ENCODE data around the gene CLDN5.

CLDN5 gene

DNA sequence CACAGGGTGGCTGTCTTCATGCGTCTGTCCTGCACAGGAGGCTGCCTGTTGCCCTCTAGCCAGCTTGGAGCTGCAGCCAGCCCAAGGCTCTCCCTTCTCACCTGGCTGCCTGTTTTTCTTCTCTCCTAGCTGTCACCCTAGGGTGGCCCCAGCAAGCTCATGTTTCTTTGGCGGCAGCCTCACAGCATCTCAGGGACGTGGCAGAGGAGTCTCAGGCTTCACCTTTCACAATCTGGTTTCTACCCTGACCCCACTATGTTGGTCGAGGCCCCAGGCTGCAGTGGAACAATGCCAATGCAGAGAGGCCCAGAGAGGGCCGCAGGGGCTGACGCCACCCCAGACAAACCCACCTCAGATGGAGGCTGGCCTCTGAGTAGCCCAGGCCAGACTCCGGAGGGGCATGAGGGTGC, 2.5 kb upstream of the CLDN5 start:
- H3K9ac ChIP-seq (ENCODE audit: low read length): no peak overlapping the region
- no peaks in the 10 kb centered on the region for H3K9me3 ChIP-seq (ENCODE audit: control insufficient read depth, low read length)
- peaks cover 12% of the 10 kb centered on the region for H3K4me1 ChIP-seq (ENCODE audit: control insufficient read depth, insufficient read depth, low read length)
- H3K27me3 ChIP-seq (ENCODE audit: control insufficient read depth, insufficient read depth, low read length): peaks cover 44% of the 10 kb centered on the region
- no peaks in the 10 kb centered on the region for H3K36me3 ChIP-seq (ENCODE audit: control insufficient read depth, insufficient read depth, low read length)
- no peak overlapping the region for H3K4me3 ChIP-seq (ENCODE audit: low read length)

DNA sequence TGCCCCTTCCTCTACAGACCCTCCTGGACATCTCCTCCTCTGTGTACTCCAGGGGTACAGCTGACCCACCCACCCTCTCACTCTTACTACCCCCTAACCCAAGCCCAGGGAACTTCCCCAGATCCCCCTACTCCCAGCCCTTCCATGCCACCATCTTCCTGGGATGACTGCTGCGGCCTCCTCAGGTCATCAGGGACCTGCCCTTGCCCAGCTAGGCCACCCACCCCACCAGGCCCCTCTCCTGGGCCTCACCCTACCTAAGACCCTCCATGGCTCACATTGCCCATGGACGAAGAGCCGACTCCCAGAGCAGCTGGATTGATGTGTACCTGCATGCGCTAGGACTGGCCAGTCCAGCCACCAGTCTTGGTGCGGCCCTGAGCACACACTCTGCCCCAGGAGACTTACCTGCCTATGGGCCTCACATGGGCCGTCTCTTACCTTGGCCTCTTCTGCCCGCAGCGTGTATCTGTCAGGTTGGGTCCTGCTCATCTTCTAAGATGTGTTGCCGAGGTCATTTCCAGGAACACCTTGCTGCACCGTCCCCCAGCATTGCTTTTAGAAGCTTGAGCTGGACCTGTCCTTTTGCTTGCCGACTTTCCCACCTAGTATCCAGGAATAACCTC, 2.0 kb upstream of the CLDN5 start:
- Histone ChIP-seq H3K9me3 (ENCODE audit: control insufficient read depth, low read length) (no peaks in the 10 kb centered on the region), H3K27me3 (ENCODE audit: control insufficient read depth, insufficient read depth, low read length) (peaks cover 44% of the 10 kb centered on the region), H3K4me3 (ENCODE audit: low read length) (no peak overlapping the region), H3K4me1 (ENCODE audit: control insufficient read depth, insufficient read depth, low read length) (peaks cover 12% of the 10 kb centered on the region), H3K36me3 (ENCODE audit: control insufficient read depth, insufficient read depth, low read length) (no peaks in the 10 kb centered on the region), H3K9ac (ENCODE audit: low read length) (no peak overlapping the region)

DNA sequence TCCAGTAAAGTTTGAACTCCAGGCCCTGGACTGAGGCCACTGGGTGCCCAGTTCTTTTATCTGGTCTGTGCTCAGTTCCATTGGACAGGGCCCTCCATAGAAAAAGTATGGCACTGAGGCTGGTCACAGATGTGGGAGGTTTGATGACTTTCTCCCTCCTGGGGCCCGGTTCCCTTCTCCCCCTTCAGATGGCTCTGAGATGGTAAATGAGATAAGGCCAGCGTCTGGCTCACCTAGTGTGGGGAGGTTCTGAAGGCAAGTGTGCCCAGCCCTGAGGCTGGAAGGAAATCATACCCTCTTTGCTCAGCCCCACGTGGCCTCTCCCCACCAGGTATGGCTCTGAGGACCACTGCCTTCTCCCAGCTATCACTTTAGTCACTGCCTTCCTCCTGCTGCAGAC, 1.5 kb upstream of the CLDN5 start:
- no peak overlapping the region for H3K4me3 ChIP-seq (ENCODE audit: low read length)
- H3K9ac ChIP-seq (ENCODE audit: low read length): no peak overlapping the region
- no peaks in the 10 kb centered on the region for H3K36me3 ChIP-seq (ENCODE audit: control insufficient read depth, insufficient read depth, low read length)
- H3K4me1 ChIP-seq (ENCODE audit: control insufficient read depth, insufficient read depth, low read length): peaks cover 12% of the 10 kb centered on the region
- H3K27me3 ChIP-seq (ENCODE audit: control insufficient read depth, insufficient read depth, low read length): peaks cover 44% of the 10 kb centered on the region
- no peaks in the 10 kb centered on the region for H3K9me3 ChIP-seq (ENCODE audit: control insufficient read depth, low read length)

DNA sequence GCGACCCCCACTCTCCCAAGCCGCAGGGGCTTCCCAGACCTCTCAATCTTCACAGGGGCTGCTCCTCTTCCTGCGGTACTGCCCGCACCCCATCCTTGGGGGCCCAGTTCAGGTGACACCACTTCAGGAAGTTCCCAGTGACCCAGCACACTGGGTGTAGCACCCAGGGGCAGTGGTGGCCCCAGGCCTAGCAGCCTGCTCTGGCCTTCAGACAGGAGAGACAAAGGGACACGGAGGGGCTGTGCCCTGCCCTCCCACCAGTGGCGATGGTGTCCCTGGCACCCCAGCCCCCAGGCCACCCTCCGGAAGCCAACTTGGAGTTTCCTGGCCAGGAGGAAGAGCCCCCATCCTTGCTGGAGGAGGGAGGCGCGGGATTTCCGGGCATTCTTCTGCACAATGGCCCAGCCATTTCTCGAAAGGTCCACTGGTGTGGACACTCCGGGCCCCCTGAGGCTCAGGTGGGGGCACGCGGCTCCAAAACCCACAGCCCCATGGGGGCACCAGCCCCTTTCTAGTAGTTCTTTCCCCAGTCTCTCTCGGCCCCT, 978 bp upstream of the CLDN5 start:
- peaks cover 12% of the 10 kb centered on the region for H3K4me1 ChIP-seq (ENCODE audit: control insufficient read depth, insufficient read depth, low read length)
- H3K9me3 ChIP-seq (ENCODE audit: control insufficient read depth, low read length): no peaks in the 10 kb centered on the region
- no peak overlapping the region for H3K9ac ChIP-seq (ENCODE audit: low read length)
- peaks cover 44% of the 10 kb centered on the region for H3K27me3 ChIP-seq (ENCODE audit: control insufficient read depth, insufficient read depth, low read length)
- H3K36me3 ChIP-seq (ENCODE audit: control insufficient read depth, insufficient read depth, low read length): no peaks in the 10 kb centered on the region
- no peak overlapping the region for H3K4me3 ChIP-seq (ENCODE audit: low read length)

DNA sequence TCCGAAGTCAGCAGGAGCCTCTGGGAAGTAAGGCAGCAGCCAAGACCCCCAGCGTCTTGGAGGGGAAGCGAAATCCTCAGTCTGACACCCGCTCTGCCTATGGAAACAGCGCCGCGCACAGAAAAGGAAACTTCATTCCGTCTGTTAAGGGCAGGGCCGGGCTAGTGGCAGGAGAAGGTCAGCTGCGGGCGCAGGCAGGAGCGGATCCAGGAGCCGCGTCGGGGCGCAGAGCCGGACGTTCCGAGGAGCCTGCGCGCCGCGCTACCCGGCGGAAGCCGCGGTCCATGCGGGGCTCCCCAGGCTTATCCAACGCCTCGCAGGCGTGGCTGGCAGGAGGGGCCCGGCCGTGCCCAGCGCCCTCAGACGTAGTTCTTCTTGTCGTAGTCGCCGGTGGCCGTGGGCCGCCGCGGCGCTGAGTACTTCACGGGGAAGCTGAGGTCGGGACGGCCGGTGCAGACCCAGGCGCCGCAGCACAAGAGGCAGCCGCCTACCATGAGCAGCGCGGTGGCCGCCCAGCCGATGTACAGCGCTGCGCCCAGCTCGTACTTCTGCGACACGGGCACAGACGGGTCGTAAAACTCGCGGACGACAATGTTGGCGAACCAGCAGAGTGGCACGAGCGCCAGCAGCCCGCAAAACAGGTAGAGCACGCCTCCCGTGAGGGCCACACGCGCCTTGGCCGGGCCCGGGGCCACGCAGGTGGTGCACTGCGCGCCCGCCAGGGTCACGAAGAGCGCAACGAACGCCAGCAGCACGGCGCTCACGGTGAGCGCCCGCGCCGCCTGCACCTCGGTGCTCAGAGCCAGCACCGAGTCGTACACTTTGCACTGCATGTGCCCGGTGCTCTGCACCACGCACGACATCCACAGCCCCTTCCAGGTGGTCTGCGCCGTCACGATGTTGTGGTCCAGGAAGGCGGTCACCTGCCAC, 705 bp downstream of the CLDN5 start:
- Histone ChIP-seq H3K27me3 (ENCODE audit: control insufficient read depth, insufficient read depth, low read length) (peaks cover 44% of the 10 kb centered on the region), H3K9ac (ENCODE audit: low read length) (no peak overlapping the region), H3K36me3 (ENCODE audit: control insufficient read depth, insufficient read depth, low read length) (no peaks in the 10 kb centered on the region), H3K4me1 (ENCODE audit: control insufficient read depth, insufficient read depth, low read length) (peaks cover 12% of the 10 kb centered on the region), H3K4me3 (ENCODE audit: low read length) (no peak overlapping the region), H3K9me3 (ENCODE audit: control insufficient read depth, low read length) (no peaks in the 10 kb centered on the region)

DNA sequence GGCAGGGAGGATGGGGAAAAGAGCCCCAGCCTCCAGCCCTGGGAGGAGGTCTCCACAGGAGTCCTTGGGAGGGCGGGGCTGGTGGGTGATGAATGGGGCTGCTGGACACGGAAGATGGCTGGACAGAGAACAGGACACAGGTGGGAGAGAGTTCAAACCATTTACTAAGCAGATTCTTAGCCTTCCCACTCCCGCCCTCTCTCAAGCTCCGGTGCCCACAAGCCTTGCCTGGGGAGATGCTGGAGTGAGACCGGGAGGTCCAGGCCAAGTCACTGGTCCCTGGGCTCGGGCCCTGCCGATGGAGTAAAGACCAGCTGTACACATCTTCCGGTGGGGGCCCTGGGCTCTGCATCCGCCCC, 1.4 kb downstream of the CLDN5 start:
- Histone ChIP-seq H3K9ac (ENCODE audit: low read length) (no peak overlapping the region), H3K4me3 (ENCODE audit: low read length) (no peak overlapping the region), H3K36me3 (ENCODE audit: control insufficient read depth, insufficient read depth, low read length) (no peaks in the 10 kb centered on the region), H3K4me1 (ENCODE audit: control insufficient read depth, insufficient read depth, low read length) (peaks cover 12% of the 10 kb centered on the region), H3K27me3 (ENCODE audit: control insufficient read depth, insufficient read depth, low read length) (peaks cover 44% of the 10 kb centered on the region), H3K9me3 (ENCODE audit: control insufficient read depth, low read length) (no peaks in the 10 kb centered on the region)

DNA sequence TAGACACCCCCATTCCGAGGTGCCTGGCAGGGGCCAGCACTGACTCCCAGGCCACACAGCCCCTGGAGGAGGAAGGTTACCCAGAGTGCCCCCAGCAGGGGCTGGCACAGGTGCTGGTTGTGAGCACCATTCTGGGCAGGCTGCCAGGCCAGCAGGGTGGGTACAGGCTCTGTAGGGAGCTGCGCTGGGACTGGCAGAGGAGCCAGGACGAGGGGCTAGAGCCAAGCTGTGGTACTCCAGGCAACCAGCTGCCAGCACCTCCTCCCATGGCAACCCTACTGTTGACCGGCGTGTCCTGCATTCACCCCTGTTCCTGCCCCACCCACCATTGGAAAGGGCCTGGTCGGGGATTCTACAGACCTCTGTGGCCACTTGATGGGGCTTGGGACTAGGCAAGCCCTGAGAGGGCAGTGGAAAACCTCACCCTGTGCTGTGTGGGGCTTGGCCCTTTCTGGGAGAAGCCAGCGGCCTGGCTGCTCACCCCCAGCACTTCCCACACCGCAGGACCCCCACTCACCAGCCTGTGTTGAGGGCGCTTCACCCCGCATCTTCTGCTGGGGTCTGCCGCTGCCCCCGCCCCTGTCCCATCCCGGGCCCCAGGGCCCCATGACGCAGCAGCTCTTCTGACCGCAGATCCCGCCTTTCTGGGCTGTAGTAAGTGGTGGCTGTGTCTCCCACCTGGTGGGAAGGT, 1.9 kb downstream of the CLDN5 start:
- H3K36me3 ChIP-seq (ENCODE audit: control insufficient read depth, insufficient read depth, low read length): no peaks in the 10 kb centered on the region
- H3K4me1 ChIP-seq (ENCODE audit: control insufficient read depth, insufficient read depth, low read length): peaks cover 12% of the 10 kb centered on the region
- H3K9me3 ChIP-seq (ENCODE audit: control insufficient read depth, low read length): no peaks in the 10 kb centered on the region
- peaks cover 44% of the 10 kb centered on the region for H3K27me3 ChIP-seq (ENCODE audit: control insufficient read depth, insufficient read depth, low read length)
- no peak overlapping the region for H3K4me3 ChIP-seq (ENCODE audit: low read length)
- no peak overlapping the region for H3K9ac ChIP-seq (ENCODE audit: low read length)

DNA sequence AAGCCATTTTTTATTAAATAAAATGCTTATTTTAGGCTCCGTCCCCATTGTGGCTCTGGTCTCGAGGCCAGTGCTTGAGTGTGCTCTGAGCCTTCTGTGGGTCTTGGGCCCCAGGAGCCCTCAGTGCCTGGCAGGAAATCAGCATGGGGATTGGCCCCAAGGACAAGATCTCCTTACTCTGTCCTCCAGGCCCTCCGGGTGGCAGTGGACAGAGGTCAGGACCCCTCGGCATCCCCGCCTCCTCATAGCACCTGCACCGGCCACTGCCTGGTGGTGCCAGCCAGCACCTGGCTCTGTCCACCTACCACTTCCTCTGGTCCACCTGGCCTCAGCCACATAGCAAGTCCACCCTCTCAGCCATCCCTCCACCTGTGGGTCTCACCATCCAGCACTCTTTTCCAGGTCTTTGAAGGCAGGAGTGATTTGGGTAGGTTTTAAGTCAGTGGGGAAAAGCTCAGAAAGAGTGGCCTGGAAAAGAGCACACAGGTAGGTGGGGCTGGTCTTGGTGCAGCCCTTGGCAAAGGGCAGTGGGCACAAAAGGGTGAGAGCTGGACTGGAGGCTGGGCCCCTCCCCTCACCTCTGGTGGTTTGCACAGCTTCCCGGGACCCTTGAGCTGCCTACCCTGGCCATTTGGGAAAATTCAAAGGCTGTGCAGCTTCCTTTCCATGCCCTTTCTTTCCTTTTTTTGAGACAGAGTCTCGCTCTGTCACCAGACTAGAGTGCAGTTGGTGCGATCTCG, 3.5 kb downstream of the CLDN5 start:
- Histone ChIP-seq H3K4me3 (ENCODE audit: low read length) (no peak overlapping the region), H3K4me1 (ENCODE audit: control insufficient read depth, insufficient read depth, low read length) (peaks cover 12% of the 10 kb centered on the region), H3K9ac (ENCODE audit: low read length) (no peak overlapping the region), H3K36me3 (ENCODE audit: control insufficient read depth, insufficient read depth, low read length) (no peaks in the 10 kb centered on the region), H3K27me3 (ENCODE audit: control insufficient read depth, insufficient read depth, low read length) (peaks cover 38% of the 10 kb centered on the region), H3K9me3 (ENCODE audit: control insufficient read depth, low read length) (no peaks in the 10 kb centered on the region)

DNA sequence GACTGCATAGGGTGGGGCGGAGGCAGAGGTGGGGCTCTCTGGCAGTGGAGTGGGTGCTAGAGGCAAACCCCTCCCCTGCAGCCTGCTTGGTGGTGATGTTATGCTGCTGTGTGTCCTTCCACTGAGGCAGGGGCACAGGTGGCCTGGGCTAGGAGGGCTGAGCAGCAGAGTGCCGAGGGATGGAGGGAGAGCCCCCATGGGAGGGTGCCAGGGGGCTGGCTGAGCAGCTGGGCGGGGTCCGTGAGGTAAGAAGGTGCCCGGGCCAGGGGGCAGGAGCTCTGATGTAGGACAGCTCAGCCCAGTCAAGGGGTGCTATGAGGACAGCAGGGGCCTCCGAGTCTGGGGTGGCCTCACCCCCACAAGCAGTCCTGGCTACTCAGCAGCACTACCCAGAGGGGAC, 4.2 kb downstream of the CLDN5 start:
- no peaks in the 10 kb centered on the region for H3K36me3 ChIP-seq (ENCODE audit: control insufficient read depth, insufficient read depth, low read length)
- H3K4me1 ChIP-seq (ENCODE audit: control insufficient read depth, insufficient read depth, low read length): peaks cover 12% of the 10 kb centered on the region
- peaks cover 31% of the 10 kb centered on the region for H3K27me3 ChIP-seq (ENCODE audit: control insufficient read depth, insufficient read depth, low read length)
- H3K9ac ChIP-seq (ENCODE audit: low read length): no peak overlapping the region
- H3K4me3 ChIP-seq (ENCODE audit: low read length): no peak overlapping the region
- no peaks in the 10 kb centered on the region for H3K9me3 ChIP-seq (ENCODE audit: control insufficient read depth, low read length)

DNA sequence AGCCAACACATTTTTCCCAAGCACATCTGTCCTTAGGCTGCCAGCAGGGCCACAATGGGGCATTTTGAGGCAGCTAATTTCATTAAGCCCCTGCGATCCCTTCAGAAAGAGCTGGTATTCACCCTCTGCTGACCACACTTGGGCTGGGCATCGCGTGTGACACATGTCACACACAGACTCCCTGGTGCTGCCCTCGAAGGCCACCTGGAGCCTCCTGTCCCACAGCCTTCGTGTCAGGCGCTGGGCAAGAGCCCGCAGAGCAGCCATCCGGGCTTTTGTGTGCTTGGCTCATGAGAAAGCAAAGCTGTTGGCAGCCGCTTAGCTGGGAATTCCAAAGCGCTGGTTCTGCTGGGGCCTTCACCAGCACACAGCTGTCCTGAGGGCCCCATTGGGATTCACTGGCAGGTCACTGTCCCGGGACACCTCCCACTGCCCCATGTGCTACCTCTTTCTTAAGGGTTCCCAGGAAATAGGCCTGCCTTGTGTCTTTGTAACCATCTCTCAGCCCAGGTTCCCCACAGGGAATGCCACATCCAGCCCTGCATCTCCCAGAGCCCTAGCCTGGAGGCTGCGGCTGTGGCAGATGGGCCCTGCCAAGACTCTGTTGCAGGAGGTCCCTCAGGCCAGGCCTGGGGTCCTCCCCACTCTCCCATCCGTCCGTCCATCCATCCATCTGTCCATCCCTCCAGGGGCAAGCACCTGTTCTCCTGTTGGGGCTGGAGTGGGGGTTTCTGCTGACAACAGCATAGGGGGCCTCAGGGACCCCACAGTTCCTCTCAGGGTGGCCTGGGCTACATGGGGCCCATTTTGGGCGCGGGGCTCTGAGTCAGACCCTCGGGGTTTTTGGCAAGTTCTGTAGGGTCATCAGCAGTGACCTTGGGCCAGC, 4.9 kb downstream of the CLDN5 start:
- Histone ChIP-seq H3K27me3 (ENCODE audit: control insufficient read depth, insufficient read depth, low read length) (peaks cover 24% of the 10 kb centered on the region), H3K4me3 (ENCODE audit: low read length) (no peak overlapping the region), H3K4me1 (ENCODE audit: control insufficient read depth, insufficient read depth, low read length) (peaks cover 12% of the 10 kb centered on the region), H3K36me3 (ENCODE audit: control insufficient read depth, insufficient read depth, low read length) (no peaks in the 10 kb centered on the region), H3K9ac (ENCODE audit: low read length) (no peak overlapping the region), H3K9me3 (ENCODE audit: control insufficient read depth, low read length) (no peaks in the 10 kb centered on the region)

DNA sequence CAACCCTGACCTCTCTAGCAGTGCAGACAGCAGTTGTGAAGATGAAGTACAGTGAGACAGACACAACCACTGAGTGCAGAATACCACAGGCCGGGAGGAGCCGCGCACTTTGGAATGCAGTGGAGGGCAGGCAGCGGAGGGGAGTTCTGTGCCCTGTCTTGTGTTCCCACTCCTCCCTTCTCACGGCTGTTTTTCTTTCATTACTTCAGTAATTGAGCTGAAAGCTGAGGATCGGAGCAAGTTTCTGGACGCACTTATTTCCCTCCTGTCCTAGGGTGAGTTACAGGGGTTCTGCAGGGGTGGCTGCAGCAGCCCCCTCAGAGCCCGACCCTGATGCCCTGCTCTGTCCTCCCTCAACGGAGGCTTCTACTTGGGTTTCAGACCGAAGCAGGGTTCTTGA, 5.6 kb downstream of the CLDN5 start:
- Histone ChIP-seq H3K4me1 (ENCODE audit: control insufficient read depth, insufficient read depth, low read length) (peaks cover 6% of the 10 kb centered on the region), H3K27me3 (ENCODE audit: control insufficient read depth, insufficient read depth, low read length) (peaks cover 17% of the 10 kb centered on the region), H3K36me3 (ENCODE audit: control insufficient read depth, insufficient read depth, low read length) (no peaks in the 10 kb centered on the region), H3K9ac (ENCODE audit: low read length) (no peak overlapping the region), H3K4me3 (ENCODE audit: low read length) (no peak overlapping the region), H3K9me3 (ENCODE audit: control insufficient read depth, low read length) (no peaks in the 10 kb centered on the region)
